Activated naive CD4-positive, alpha-beta T cell treated with anti-CD3 and anti-CD28 coated beads, Interleukin-2, amount 50 U/mL, for 16 hours (primary cell): Measurements from ENCODE around the gene HOGA1.

Experiments
- DNase-seq: peaks from one replicate; pipeline ENCODE4 v3.0.0-alpha.2; 2020

The HOGA1 gene

DNA sequence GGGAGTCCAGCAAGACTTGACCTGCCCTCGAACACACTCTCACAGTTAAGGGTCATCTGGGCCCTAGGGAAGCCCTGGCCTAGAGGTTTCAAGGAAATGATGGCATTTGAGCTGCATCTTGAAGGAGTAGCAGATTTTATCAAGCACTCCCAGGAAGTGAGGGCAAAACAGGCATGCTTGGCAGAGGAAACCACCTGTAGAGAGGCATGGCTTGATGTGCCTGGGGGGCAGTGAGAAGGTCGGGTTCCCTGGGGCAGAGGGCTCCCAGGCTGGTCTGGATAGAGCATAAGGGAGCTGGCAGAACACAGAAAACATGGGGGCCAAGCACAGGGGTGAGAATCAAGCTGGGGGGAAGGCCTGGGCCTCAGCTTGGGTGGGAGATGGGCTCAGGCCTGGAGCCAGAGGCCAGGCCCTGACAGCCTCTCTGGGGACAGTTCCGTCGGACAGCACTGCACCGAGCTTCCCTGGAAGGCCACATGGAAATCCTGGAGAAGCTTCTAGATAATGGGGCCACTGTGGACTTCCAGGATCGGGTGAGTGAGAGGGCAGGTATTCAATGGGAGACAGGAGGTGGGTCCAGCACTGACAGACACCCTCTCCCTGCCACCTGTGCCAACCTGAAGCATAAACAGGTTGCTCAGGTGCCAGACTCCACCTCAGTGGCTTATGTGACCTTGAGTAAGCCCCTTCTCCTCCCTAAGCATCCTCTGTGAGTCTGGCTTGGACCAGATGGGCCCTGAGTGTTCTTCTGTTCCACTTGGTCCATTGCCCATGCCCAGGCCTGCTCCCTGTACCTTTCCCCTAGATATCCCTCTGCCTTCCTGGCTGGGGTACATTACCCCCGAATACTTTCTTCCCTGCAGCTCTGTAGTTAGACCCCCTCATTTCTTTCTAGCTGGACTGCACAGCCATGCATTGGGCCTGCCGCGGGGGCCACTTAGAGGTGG is 3.5 kb upstream of the HOGA1 start:
- DNase-seq = no peak

DNA sequence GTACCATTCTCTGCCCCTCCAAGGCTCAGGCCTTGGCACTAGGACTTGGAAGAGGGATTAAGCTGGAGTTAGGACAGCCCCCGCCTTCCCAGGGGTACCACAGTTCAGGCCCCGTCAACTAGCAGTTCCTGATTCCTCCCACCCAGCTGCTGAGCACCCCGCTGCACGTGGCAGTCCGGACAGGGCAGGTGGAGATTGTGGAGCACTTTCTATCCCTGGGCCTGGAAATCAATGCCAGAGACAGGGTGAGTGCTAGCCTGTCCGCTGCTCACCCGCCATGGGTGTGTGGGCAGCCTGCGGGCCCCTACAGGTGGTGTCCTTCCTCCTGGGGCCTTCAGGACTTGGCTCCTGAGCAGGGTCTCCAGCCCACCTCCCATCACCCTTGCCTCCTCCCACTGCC is 2.0 kb upstream of the HOGA1 start:
- no peak for DNase-seq

DNA sequence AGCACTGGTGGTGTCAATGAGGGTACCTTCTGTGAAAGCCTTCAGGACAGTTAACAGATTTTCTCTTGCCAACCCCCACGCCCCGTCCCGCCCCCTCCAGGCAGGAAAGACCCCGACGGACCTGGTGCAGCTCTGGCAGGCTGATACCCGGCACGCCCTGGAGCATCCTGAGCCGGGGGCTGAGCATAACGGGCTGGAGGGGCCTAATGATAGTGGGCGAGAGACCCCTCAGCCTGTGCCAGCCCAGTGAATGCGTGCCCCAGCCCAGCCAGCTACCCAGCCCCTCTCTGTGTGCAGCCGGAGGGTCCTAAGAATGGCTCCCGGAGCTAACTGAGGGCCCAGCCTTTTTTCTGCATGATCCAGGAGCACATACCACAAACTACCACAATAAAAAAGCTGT is 713 bp upstream of the HOGA1 start:
- no peak for DNase-seq

DNA sequence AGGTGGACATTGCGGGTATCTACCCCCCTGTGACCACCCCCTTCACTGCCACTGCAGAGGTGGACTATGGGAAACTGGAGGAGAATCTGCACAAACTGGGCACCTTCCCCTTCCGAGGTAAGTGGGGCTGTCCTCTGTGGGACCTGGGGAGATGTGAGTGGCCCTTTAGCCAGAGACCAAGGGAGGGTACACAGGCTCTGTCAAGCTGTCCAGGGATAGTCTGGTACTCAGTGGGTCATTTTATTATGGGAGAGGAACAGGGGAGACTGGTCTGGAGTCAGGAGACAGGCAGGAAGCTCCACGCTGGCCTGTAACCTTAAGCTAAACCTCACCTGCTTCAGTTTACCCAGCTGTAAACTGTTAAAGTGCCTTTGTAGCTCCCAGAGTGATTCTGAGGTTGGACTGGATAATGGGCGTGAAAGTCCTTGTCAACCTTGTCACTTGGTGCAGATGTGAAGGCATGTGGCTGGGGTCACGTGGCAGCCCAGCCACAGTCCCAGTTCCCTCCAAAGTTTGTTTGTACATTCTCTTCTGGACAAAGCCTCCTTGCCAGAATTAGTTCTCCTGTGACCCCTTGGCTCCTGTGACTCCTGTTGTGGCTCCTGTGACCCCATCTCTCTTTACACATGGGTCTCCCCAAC is 729 bp downstream of the HOGA1 start:
- no peak for DNase-seq

- no peak for DNase-seq
Measured at GRCh38 chr10:97585439-97585811, 1.2 kb downstream of the HOGA1 start.

DNA sequence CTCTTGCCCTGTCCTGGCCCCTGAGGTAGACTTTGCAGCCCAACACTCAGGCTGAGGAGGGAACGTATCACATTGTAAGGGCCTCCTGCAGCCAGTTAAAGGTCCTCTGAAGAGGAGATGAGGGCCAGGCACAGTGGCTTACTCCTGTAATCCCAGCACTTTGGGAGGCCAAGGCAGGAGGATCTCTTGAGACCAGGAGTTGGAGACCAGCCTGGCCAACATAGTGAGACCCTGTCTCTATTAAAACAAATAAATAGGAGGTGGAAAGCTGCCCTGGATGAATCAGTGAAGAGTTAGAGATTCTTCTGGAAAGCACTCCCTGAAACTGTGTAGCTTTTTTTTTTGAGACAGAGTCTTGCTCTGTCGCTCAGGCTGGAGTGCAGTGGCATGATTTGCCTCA is 3.0 kb downstream of the HOGA1 start:
- DNase-seq = no peak

GRCh38 chr10:97589479-97589878 is 5.3 kb downstream of the HOGA1 start, which contains the start of gene C10orf62:
Gene C10orf62, plus strand, starts transcription at chr10:97589721. Its CDS starts 177 bp downstream, at chr10:97589898.
- DNase-seq = no peak

DNA sequence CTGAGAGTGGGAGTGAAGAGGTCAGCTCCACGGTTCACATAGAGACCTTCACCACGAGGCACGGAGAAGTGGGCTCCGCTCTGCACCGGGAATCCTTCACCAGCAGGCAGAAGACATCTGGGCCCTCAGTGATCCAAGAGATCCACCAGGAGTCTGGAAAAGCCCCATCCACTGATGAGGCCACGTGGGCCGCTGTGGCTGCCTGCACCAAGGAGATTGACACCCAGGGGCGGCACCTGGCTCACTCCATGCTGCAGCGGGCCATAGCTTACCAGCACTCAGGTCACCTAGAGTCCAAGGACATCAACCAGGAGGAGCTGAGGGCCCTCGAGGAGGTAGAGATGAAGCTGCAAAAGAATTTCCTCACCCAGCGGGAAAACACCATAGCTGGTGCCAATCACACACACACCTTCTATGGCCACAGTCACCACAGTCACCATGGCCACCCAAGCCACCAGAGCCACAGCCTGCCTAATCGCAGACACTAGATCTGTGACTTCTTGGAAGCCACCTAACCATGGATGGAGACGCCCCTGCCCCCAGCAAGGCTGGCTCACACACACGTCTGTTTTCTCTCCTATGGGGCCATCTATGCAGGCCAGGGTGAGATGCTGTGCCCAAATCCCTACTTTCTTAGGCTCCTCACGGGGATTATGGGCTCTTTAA is 6.0 kb downstream of the HOGA1 start:
- no peak for DNase-seq

- no peak for DNase-seq
Measured at GRCh38 chr10:97590748-97591495, 6.7 kb downstream of the HOGA1 start.

DNA sequence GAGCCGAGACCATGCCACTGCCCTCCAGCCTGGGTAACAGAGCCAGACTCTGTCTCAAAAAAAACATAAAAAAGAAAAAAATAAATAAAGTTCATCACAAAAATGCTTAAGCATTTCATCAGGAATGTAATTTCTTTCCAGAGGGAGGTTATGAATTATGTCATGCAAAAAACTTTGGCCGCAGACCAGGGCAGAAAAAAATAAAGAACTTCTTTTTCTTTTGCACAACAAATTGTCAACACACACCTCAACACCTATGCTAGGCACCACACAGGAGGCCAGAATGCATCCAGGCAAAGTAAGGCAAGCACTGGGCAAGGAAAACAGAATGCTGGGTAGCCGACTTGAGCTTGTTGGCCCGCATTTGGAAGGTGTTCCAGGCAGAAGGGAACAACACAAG is 9.2 kb downstream of the HOGA1 start:
- no peak for DNase-seq

DNA sequence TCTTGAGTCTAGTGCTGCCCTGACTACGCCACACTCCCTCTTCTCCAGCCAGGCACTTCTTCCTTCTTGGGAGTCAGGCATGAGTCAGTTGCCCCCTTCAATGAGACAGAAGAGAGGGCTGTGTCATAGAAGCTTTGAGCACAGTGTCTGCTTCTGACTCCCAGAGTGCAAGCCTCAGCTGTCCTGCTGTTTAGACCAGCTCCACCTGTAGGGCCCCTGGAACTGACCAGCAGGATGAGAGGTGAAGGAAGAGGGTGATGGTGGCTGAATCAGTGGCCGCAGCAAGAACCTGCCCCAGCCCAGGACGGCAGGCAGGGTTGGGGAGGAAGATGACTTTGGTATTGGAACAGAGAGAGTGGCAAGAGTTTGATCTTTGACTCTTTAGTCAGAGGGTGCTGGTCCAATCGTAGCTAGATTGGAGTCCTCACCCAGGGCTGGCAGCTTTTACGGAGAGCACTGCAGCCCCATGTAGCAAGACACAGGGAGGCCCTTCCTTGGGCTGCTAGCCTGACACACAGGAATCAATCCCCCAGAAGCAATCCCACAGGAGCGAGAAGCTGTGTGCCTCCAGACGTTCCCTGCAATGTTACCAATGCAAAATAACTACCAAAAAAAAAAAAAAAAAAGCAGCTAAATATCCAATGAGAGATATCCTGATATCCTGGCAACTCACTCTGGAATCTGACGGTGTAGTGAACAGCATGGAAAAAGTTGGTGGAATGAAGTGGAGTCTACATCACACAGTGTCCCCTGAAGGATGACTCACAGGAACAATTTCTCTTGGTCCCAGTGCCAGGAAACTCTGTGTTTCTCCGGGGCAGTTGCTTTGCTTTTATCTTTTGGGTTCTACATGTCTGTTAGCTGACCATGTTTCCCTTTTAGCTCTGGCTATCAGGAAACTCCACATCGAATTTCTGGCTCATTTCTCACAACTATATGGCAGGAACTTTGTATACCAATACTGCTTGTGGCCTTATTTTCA is 12.2 kb downstream of the HOGA1 start:
- DNase-seq = no peak

- no peak for DNase-seq
Measured at GRCh38 chr10:97597778-97598177, 13.6 kb downstream of the HOGA1 start.

DNA sequence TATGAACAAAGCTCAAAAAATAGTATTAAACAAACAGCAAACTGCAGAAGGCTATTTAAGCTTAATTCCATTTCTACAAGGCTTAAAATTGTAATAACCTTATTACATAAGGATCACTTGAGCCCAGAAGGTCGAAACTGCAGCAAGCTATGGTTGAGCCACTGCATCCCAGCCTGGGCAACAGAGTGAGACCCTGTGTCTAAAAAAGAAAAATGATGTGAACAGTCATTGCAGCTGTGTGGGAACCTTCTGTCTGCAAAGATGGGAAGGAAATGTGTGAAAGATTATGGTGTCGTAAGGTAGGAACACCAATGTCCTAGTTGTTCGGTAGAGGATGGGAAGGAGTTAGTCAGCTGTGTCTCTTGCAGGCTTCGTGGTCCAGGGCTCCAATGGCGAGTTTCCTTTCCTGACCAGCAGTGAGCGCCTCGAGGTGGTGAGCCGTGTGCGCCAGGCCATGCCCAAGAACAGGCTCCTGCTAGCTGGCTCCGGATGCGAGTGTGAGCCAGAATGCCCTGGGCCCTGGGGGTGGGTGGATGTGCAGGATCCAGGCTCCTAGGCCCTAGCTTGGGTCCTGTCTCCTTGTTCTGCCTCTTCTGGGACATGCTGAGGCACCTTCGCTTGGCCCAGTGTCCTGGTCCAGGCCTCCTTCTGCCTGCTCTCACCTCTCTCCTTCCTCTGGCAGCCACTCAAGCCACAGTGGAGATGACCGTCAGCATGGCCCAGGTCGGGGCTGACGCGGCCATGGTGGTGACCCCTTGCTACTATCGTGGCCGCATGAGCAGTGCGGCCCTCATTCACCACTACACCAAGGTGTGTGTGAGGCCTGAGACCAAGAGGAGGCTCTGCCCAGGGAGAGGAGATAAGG is 14.4 kb downstream of the HOGA1 start:
- no peak for DNase-seq

- no peak for DNase-seq
Measured at GRCh38 chr10:97599272-97599619, 15.1 kb downstream of the HOGA1 start.

DNA sequence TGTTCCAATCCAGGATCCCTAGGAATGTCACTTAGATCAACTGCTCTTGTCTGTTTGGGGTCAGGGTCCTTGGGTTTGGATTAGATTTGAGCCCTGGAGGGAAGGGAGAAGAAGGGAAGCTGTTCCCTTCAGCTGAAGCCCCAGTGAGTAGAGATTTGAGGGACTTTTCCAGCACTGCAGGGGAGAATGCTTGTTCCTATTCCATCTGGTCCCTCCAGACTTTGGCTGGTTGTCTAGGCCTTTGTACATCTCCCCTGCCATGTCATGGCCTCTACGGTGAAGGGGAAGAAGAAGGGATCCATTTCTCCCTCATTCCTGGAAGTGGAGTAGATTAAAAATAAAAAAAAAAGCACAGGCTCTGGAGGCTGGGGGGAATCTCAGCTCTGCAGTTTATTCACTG is 16.4 kb downstream of the HOGA1 start:
- no peak for DNase-seq

- DNase-seq = no peak
Measured at GRCh38 chr10:97601268-97602215, 17.4 kb downstream of the HOGA1 start.

- DNase-seq = no peak
Measured at GRCh38 chr10:97607095-97607636, 23.0 kb downstream of the HOGA1 start.

DNA sequence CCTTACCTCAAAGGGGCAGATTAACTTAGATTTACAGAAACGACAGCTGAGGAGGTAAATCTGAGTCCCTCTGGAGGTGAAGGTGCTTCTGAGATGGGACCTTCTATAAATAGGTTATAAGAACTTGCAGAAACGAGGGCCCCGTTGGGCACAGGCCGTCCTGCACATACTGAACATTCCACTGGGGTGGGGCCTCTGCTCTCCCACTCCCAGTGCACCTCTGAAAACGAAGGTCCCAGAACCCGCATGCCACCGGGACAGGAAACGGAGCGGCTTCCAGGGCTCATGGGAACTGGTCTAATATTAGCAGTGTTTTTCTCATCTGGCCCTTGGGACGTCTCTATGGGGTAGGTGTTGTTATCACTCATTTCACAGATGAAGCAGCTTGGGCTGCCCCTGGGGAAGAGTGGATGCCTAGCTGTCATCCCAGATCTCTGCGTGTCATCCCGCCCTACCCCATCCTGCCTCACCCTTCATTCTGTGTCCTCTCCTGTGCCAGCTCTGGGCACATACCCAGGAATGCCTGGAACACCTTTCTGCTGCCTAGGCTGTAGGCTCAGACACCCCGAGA is 24.9 kb downstream of the HOGA1 start:
- no peak for DNase-seq

GRCh38 chr10:97611473-97611872 is 27.3 kb downstream of the HOGA1 start:
- DNase-seq = no peak
